IMR-90 (cell line): ENCODE data around the gene ZNF831. TPM values are rescaled to one million over a fixed set of nuclear protein-coding genes. Genes with fewer than 3 reads are reported as not detected.

Source experiments
- ATAC-seq: fragments of 200-7000 bp; cut with Tn5 transposase; 2 replicates; pipeline ENCODE4 v1.9.1; 2020; ENCODE audit warnings: low read depth, mild to moderate bottlenecking, moderate library complexity
- BruUV-seq: library from RNA; stranded (reverse); fragments of 400-500 nt; replicated peaks from 2 replicates; lab custom pipeline; 2021; lab: Mats Ljungman, UMichigan
- CTCF ChIA-PET: fragments of 300-600 bp; formaldehyde crosslinking; extraction: SDS; loops from one replicate; lab custom pipeline; 2021; ENCODE audit warnings: antibody characterized with exemption; lab: Yijun Ruan, JAX
- POLR2A ChIA-PET: fragments of 300-600 bp; sonication (Branson Sonifier 250); formaldehyde crosslinking; loops from one replicate; lab custom pipeline; 2022; ENCODE audit warnings: antibody characterized with exemption; ENCODE audit not compliant: unreplicated experiment; lab: Charles Lee
- DNase-seq: peaks from one replicate; pipeline ENCODE4 v3.0.0; 2013
- H2AFZ ChIP-seq: replicated peaks from 2 replicates; pipeline ENCODE3; 2013; ENCODE audit warnings: low read length, mild to moderate bottlenecking; ENCODE audit not compliant: poor library complexity
- H2AK5ac ChIP-seq: 2 replicates; pipeline ENCODE4 v1.6.1; 2013; ENCODE audit warnings: low read depth, low read length, inconsistent platforms
- H2AK9ac ChIP-seq: replicated peaks from 2 replicates; pipeline ENCODE3; 2013; ENCODE audit warnings: mild to moderate bottlenecking, low read depth, low read length, moderate library complexity; ENCODE audit not compliant: poor library complexity
- H2BK120ac ChIP-seq: 2 replicates; pipeline ENCODE4 v1.6.1; 2013; ENCODE audit warnings: low read depth, low read length, inconsistent platforms
- H2BK15ac ChIP-seq: 3 replicates; pipeline ENCODE4 v1.6.1; 2013; ENCODE audit warnings: low read depth, low read length, inconsistent platforms
- H2BK20ac ChIP-seq: 2 replicates; pipeline ENCODE4 v1.6.1; 2013; ENCODE audit warnings: low read depth, mild to moderate bottlenecking, inconsistent platforms, low read length, moderate library complexity
- H2BK5ac ChIP-seq: 2 replicates; pipeline ENCODE4 v1.6.1; 2013; ENCODE audit warnings: mild to moderate bottlenecking, low read depth, low read length, inconsistent platforms; ENCODE audit not compliant: poor library complexity, severe bottlenecking
- H3K14ac ChIP-seq: replicated peaks from 2 replicates; pipeline ENCODE4 v1.6.1; 2013; ENCODE audit warnings: low read depth, low read length, inconsistent platforms
- H3K18ac ChIP-seq: 2 replicates; pipeline ENCODE4 v1.6.1; 2013; ENCODE audit warnings: low read depth, low read length, control low read depth
- H3K23ac ChIP-seq: 2 replicates; pipeline ENCODE4 v1.6.1; 2013; ENCODE audit warnings: low read depth, low read length, inconsistent platforms
- H3K27ac ChIP-seq: 2 replicates; pipeline ENCODE4 v1.5.1; 2013; ENCODE audit warnings: mild to moderate bottlenecking, control low read depth, low read length; ENCODE audit not compliant: insufficient read depth
- H3K27me3 ChIP-seq: 2 replicates; pipeline ENCODE4 v1.6.1; 2013; ENCODE audit warnings: low read length; ENCODE audit not compliant: control insufficient read depth, insufficient read depth
- H3K36me3 ChIP-seq: 2 replicates; pipeline ENCODE4 v1.6.1; 2013; ENCODE audit warnings: low read length, mixed read lengths; ENCODE audit not compliant: control insufficient read depth, insufficient read depth
- H3K4ac ChIP-seq: 2 replicates; pipeline ENCODE4 v1.6.1; 2013; ENCODE audit warnings: low read depth, low read length, inconsistent platforms
- H3K4me1 ChIP-seq: 2 replicates; pipeline ENCODE4 v1.6.1; 2013; ENCODE audit warnings: low read length, mixed read lengths; ENCODE audit not compliant: control insufficient read depth, insufficient read depth
- H3K4me2 ChIP-seq: 2 replicates; pipeline ENCODE4 v1.6.1; 2013; ENCODE audit warnings: low read depth, mild to moderate bottlenecking, control low read depth, low read length, moderate library complexity
- H3K4me3 ChIP-seq: 2 replicates; pipeline ENCODE4 v1.5.1; 2013; ENCODE audit warnings: low read depth, mild to moderate bottlenecking, control low read depth, low read length, moderate library complexity; ENCODE audit not compliant: insufficient read depth
- H3K56ac ChIP-seq: 2 replicates; pipeline ENCODE4 v1.6.1; 2013; ENCODE audit warnings: low read length, inconsistent platforms; ENCODE audit not compliant: insufficient read depth; ENCODE audit errors: extremely low read depth
- H3K79me1 ChIP-seq, 2 experiments: 2 replicates each; pipeline ENCODE4 v1.6.1; 2013; ENCODE audit warnings: low read length in 2 of 2, inconsistent platforms in 1 of 2, low read depth in 1 of 2
- H3K9ac ChIP-seq: 2 replicates; pipeline ENCODE4 v1.6.1; 2013; ENCODE audit warnings: low read depth, low read length, control low read depth
- H3K9me1 ChIP-seq: 2 replicates; pipeline ENCODE4 v1.6.1; 2013; ENCODE audit warnings: low read length, inconsistent platforms; ENCODE audit not compliant: insufficient read depth
- H3K9me3 ChIP-seq: 2 replicates; pipeline ENCODE4 v1.6.1; 2013; ENCODE audit warnings: low read length; ENCODE audit not compliant: control insufficient read depth, insufficient read depth
- H4K20me1 ChIP-seq: 2 replicates; pipeline ENCODE4 v1.6.1; 2013; ENCODE audit warnings: low read length, inconsistent platforms; ENCODE audit not compliant: insufficient read depth
- H4K5ac ChIP-seq: 2 replicates; pipeline ENCODE4 v1.6.1; 2013; ENCODE audit warnings: mild to moderate bottlenecking, low read depth, low read length, control low read depth
- H4K8ac ChIP-seq, 2 experiments: 2 replicates each; pipeline ENCODE4 v1.6.1; 2013; ENCODE audit warnings: low read depth in 2 of 2, low read length in 2 of 2, control low read depth in 1 of 2, inconsistent platforms in 1 of 2
- H4K91ac ChIP-seq: 2 replicates; pipeline ENCODE4 v1.6.1; 2013; ENCODE audit warnings: low read depth, low read length, inconsistent platforms; ENCODE audit not compliant: insufficient read depth
- BHLHE40 ChIP-seq: fragments of 150-350 bp; IDR thresholded peaks from 2 replicates; pipeline ENCODE4 v1.6.1; 2016; ENCODE audit warnings: mild to moderate bottlenecking, low read depth, low read length
- CEBPB ChIP-seq: IDR thresholded peaks from 2 replicates; pipeline ENCODE4 v1.6.1; 2012; ENCODE audit warnings: low read depth, low read length, improper control_type of control experiment
- CHD1 ChIP-seq: IDR thresholded peaks from 2 replicates; pipeline ENCODE4 v1.6.1; 2012; ENCODE audit warnings: low read depth, low read length, improper control_type of control experiment
- FOS ChIP-seq: fragments of 150-350 bp; IDR thresholded peaks from 2 replicates; pipeline ENCODE4 v1.6.1; 2016; ENCODE audit warnings: low read depth, low read length
- MAFK ChIP-seq: IDR thresholded peaks from 2 replicates; pipeline ENCODE4 v1.6.1; 2012; ENCODE audit warnings: low read depth, low read length, improper control_type of control experiment
- MAZ ChIP-seq: IDR thresholded peaks from 2 replicates; pipeline ENCODE4 v1.6.1; 2012; ENCODE audit warnings: low read depth, mild to moderate bottlenecking, low read length, improper control_type of control experiment, moderate library complexity, borderline replicate concordance
- MXI1 ChIP-seq: IDR thresholded peaks from 2 replicates; pipeline ENCODE4 v1.6.1; 2012; ENCODE audit warnings: low read depth, mild to moderate bottlenecking, low read length, moderate library complexity, borderline replicate concordance
- NFE2L2 ChIP-seq: fragments of 150-350 bp; IDR thresholded peaks from 2 replicates; pipeline ENCODE4 v1.6.1; 2016; ENCODE audit warnings: low read depth, mild to moderate bottlenecking, low read length
- POLR2A ChIP-seq: IDR thresholded peaks from 2 replicates; pipeline ENCODE4 v1.6.1; 2012; ENCODE audit warnings: mild to moderate bottlenecking, low read depth, low read length
- RAD21 ChIP-seq: IDR thresholded peaks from 2 replicates; pipeline ENCODE4 v1.6.1; 2012; ENCODE audit warnings: low read length, improper control_type of control experiment
- RCOR1 ChIP-seq: IDR thresholded peaks from 2 replicates; pipeline ENCODE4 v1.6.1; 2012; ENCODE audit warnings: mild to moderate bottlenecking, low read length, improper control_type of control experiment; ENCODE audit not compliant: insufficient replicate concordance
- RFX5 ChIP-seq: IDR thresholded peaks from 2 replicates; pipeline ENCODE4 v1.8.0; 2012; ENCODE audit warnings: low read depth, mild to moderate bottlenecking, low read length, moderate library complexity
- SMC3 ChIP-seq: fragments of 150-350 bp; IDR thresholded peaks from 2 replicates; pipeline ENCODE4 v1.6.1; 2016; ENCODE audit warnings: low read depth, mild to moderate bottlenecking, antibody characterized with exemption, low read length, moderate library complexity
- WGBS, 2 experiments: methylation state at CpG; one replicate each; pipeline versions ENCODE4 v1.1.5 to v1.1.7; 2013; ENCODE audit warnings: missing lambda C conversion rate in 2 of 2; ENCODE audit not compliant: insufficient read length in 1 of 2; ENCODE audit errors: extremely low coverage in 2 of 2; 5-methylcytosine and 5-hydroxymethylcytosine counted together
- dilution Hi-C: fragments of 300-500 bp; cut with HindIII; formaldehyde crosslinking; loops from one replicate; pipeline ENCODE4 v1.14.3; 2018; ENCODE audit warnings: low sequenced_read_pairs; ENCODE audit not compliant: unreplicated experiment
- in situ Hi-C: fragments of 300-500 bp; cut with MboI; formaldehyde crosslinking; loops from 3 replicates; pipeline ENCODE4 v1.14.3; 2019; ENCODE audit warnings: low sequenced_read_pairs, inconsistent platforms, mixed read lengths
- intact Hi-C: fragments of 100-400 bp; cut with micrococcal nuclease; formaldehyde crosslinking; loops from 2 replicates; pipeline ENCODE4 v1.10.0; 2022
- polyA plus RNA-seq, 3 experiments: library from polyadenylated mRNA; depleted of rRNA; stranded (reverse); fragments of >200 nt; gene quantifications; 2 replicates each; pipeline ENCODE4 v1.2.3, GENCODE V29; 2012; ENCODE audit warnings: low replicate concordance in 1 of 3
- total RNA-seq: library from RNA; depleted of rRNA; stranded (reverse); fragments of >200 nt; gene quantifications from 2 replicates; pipeline ENCODE4 v1.2.3, GENCODE V29; 2012
- TF ChIP-seq, protein P1 (sequence below): conservative IDR thresholded peaks from 2 replicates; pipeline ENCODE4 v1.5.1; 2012; ENCODE audit warnings: mild to moderate bottlenecking, low read depth, low read length, improper control_type of control experiment
- TF ChIP-seq, protein P2 (sequence below): fragments of 150-350 bp; IDR thresholded peaks from 2 replicates; pipeline ENCODE4 v1.6.1; 2016; ENCODE audit warnings: low read depth, mild to moderate bottlenecking, low read length, moderate library complexity, borderline replicate concordance
- TF ChIP-seq, protein P3 (sequence below): fragments of 150-350 bp; IDR thresholded peaks from 2 replicates; pipeline ENCODE4 v1.6.1; 2017; ENCODE audit warnings: mild to moderate bottlenecking, antibody characterized with exemption, low read length, low read depth

Gene ZNF831
- total and polyA plus RNA-seq, 2 of the 4 experiments (the other 2 are of a cell fraction) = not detected

DNA sequence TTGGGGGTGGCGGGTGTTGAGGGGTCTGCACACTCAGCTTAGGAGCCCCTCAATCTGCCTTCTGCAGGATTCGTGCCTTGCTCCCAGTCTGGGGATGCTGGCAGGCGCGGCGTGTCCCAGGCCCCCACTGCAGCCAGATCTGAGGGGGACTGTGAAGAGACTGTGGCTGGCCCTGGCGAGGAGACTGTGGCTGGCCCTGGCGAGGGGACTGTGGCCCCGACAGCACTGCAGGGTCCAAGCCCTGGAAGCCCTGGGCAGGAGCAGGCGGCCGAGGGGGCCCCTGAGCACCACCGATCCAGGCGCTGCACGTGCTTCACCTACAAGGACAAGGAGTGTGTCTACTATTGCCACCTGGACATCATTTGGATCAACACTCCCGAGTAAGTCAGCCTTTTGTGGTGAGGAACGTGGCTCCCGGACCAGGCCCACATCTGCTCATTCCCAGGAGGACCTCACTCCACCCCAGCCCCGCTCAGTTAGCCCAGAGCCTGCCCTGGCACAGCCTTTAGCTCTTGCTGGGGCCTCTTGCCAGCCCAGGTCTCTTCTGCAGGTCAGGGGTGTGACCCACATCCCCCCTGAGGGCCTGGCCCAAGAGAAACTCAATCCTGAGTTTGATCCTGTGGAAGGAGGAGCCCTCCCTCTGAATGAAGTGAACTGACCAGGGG, 137.9 kb downstream of the ZNF831 start:
- H4K91ac ChIP-seq = no peak overlapping the region
- H3K9me1 ChIP-seq = no peaks in the 10 kb centered on the region
- no TSS peak for BruUV-seq
- H2BK120ac ChIP-seq = no peak overlapping the region
- H3K4me1 ChIP-seq = no peaks in the 10 kb centered on the region
- H3K36me3 ChIP-seq = no peaks in the 10 kb centered on the region
- no peak overlapping the region for H2BK5ac ChIP-seq
- no peak overlapping the region for H3K27ac ChIP-seq
- in situ Hi-C loops = no loop called here
- H3K79me1 ChIP-seq = no peaks in the 10 kb centered on the region
- H4K8ac ChIP-seq = no peak overlapping the region
- H2BK20ac ChIP-seq = no peak overlapping the region
- no peaks in the 10 kb centered on the region for H4K20me1 ChIP-seq
- H3K9me3 ChIP-seq = no peaks in the 10 kb centered on the region
- H3K56ac ChIP-seq = no peak overlapping the region
- ATAC-seq (no peak), DNase-seq (no peak)
- no peaks in the 10 kb centered on the region; the same call in 1 of the 2 replicates for H3K27me3 ChIP-seq
- no peak overlapping the region for H3K4me2 ChIP-seq
- H2AK9ac ChIP-seq = no peak overlapping the region
- dilution Hi-C loops = no loop called here
- H3K4me3 ChIP-seq = no peak overlapping the region
- H4K5ac ChIP-seq = no peak overlapping the region
- H2BK15ac ChIP-seq = no peak overlapping the region
- ChIA-PET POLR2A (no interaction called here), CTCF (no interaction called here)
- H2AK5ac ChIP-seq = no peak overlapping the region
- intact Hi-C loops = no loop called here
- H3K14ac ChIP-seq = no peak overlapping the region
- H2AFZ ChIP-seq = no peak overlapping the region
- no peak for TF ChIP-seq POLR2A
- TF ChIP-seq NFE2L2 = no peak
- TF ChIP-seq MAFK = no peak
- TF ChIP-seq RCOR1 = no peak
- no peak for TF ChIP-seq CEBPB
- TF ChIP-seq MAZ = no peak
- TF ChIP-seq, protein P1, sequence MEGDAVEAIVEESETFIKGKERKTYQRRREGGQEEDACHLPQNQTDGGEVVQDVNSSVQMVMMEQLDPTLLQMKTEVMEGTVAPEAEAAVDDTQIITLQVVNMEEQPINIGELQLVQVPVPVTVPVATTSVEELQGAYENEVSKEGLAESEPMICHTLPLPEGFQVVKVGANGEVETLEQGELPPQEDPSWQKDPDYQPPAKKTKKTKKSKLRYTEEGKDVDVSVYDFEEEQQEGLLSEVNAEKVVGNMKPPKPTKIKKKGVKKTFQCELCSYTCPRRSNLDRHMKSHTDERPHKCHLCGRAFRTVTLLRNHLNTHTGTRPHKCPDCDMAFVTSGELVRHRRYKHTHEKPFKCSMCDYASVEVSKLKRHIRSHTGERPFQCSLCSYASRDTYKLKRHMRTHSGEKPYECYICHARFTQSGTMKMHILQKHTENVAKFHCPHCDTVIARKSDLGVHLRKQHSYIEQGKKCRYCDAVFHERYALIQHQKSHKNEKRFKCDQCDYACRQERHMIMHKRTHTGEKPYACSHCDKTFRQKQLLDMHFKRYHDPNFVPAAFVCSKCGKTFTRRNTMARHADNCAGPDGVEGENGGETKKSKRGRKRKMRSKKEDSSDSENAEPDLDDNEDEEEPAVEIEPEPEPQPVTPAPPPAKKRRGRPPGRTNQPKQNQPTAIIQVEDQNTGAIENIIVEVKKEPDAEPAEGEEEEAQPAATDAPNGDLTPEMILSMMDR = no peak
- no peak for TF ChIP-seq BHLHE40
- no peak for TF ChIP-seq RAD21
- no peak for TF ChIP-seq RFX5
- TF ChIP-seq, protein P2, sequence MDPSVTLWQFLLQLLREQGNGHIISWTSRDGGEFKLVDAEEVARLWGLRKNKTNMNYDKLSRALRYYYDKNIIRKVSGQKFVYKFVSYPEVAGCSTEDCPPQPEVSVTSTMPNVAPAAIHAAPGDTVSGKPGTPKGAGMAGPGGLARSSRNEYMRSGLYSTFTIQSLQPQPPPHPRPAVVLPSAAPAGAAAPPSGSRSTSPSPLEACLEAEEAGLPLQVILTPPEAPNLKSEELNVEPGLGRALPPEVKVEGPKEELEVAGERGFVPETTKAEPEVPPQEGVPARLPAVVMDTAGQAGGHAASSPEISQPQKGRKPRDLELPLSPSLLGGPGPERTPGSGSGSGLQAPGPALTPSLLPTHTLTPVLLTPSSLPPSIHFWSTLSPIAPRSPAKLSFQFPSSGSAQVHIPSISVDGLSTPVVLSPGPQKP = no peak
- no peak for TF ChIP-seq CHD1
- TF ChIP-seq, protein P3, sequence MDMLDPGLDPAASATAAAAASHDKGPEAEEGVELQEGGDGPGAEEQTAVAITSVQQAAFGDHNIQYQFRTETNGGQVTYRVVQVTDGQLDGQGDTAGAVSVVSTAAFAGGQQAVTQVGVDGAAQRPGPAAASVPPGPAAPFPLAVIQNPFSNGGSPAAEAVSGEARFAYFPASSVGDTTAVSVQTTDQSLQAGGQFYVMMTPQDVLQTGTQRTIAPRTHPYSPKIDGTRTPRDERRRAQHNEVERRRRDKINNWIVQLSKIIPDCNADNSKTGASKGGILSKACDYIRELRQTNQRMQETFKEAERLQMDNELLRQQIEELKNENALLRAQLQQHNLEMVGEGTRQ = no peak
- no peak for TF ChIP-seq FOS
- TF ChIP-seq SMC3 = no peak
- no peak for TF ChIP-seq MXI1
- WGBS, 2 experiments = 80% methylated on average over 3 of the region's 17 CpGs; no CpG with 5 or more reads in 1 of the 2 experiments
- H3K4ac ChIP-seq = no peak overlapping the region
- no peak overlapping the region for H3K9ac ChIP-seq
- H3K18ac ChIP-seq = no peak overlapping the region
- no peak overlapping the region for H3K23ac ChIP-seq
